GM21717 (cell line): ENCODE measurements around the gene TRIO.
"Not testable (repeated sequence)": the region's sequence is repeated elsewhere in the genome, so short reads cannot be mapped to it uniquely, and the experiment has no call there.

ENCODE experiments used
- ATAC-seq: cut with Tn5 transposase; IDR thresholded peaks from one replicate; pipeline ENCODE4 v1.9.1; 2021; ENCODE audit warnings: mild to moderate bottlenecking, moderate library complexity; ENCODE audit not compliant: unreplicated experiment

TRIO gene

GRCh38 chr5:14420101-14420811, 277.1 kb downstream of the TRIO start:
- ATAC-seq, result no peak

DNA sequence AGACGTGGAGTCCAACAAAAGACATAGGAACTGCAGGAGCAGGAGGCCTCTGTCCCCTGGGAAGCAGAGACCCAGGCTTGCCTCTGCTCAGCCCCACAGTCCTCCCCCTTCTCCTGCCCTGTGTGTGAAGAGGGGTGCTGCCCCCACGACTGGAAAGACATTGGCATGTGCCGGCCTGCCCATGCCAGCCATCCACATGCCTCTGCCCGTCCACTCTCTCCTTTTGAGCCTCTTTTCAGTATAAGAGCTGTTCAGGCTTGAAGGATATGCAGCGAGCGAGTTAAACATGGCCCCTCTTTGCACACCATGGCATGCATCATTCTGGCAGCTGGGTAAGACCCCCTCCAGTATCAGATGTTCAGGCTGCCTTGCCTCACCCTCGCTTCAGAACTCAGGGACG, 278.7 kb downstream of the TRIO start:
- ATAC-seq, result no peak

DNA sequence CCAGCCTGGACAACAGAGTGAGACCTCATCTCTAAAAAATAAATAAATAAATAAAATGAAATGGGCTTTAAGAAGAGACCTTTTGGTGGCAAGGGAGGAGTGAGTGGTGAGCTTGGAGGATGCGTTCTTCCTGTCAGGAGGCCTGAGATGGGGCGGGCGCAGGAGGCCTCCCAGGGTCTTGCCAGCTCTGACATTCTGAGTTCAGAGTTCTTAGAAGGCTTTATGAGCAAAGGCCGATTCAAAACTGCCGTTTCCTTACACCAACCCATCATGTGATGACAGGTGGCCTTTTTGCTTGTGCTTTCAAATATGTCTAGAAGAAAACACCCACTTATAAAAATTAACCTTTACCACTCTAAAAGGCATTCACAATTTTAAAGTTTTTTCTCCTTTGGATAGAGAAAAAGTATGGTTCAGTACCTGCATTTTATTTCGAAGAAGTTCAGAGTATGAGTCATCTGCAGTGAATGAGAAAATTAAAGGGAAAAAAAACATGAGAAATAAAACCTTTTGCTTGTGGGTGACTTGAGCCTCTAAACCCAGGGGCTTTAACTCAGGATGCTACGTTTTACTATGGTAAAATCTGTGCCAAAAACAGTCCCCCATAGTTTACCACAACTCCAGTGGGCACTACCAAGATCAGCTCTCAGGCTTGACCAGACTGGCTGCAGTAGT, 281.0 kb downstream of the TRIO start:
- no peak for ATAC-seq

GRCh38 chr5:14425559-14425958, 282.4 kb downstream of the TRIO start:
- no peak for ATAC-seq

DNA sequence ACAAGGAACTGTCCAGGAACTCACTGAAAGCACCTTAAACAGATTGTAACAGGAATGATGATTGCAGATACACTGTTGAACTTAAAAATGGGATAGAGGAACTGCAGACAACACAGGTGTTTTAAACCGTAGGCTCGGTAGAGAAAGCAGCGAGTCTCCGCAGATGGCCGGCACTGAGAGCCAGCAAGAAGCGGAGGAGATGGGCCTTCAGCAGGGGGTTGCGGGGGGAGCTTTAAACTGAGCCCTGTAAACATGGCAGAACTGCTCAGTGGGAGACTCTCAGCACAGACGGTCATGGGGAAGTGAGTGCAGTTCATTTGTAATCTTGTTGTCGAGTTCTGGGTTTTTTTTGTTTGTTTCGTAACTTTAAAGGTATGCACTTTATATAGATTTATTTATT, 283.4 kb downstream of the TRIO start:
- no peak for ATAC-seq

DNA sequence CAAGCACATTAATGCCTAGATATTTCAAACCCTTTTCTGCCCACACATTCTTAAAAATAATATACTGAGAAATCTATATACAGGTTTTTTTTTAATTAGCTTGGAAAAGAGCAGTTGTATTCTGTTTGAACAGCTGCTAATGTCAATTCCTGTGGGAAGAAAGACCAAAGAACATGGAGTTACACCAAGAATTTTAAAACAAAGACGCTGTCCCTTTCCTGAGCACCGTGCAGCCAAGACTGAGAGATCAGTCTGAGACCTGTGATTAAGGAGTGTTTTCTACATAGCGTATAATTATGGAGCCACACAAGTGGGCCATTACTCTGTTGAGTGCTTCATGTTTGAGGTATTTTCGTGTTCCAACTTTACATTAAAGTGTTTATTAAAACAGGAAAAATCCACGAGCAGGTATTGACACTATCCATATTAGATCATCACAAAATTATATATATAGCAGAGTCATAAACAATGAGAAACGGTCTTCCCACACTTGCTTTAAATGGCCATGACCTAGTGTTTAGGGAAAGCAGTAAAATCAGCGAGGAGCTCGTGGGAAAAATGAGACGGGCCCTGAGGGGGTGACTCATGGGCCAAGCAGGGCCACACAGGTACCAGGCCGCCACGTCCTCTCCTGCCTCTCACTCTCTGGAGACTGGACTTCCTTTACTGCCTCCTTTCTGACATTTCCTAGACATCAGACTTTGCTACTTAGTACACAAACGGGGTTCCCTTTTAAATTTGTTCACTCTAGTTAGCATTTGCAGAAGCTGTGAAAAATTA, 285.4 kb downstream of the TRIO start:
- ATAC-seq, result no peak

DNA sequence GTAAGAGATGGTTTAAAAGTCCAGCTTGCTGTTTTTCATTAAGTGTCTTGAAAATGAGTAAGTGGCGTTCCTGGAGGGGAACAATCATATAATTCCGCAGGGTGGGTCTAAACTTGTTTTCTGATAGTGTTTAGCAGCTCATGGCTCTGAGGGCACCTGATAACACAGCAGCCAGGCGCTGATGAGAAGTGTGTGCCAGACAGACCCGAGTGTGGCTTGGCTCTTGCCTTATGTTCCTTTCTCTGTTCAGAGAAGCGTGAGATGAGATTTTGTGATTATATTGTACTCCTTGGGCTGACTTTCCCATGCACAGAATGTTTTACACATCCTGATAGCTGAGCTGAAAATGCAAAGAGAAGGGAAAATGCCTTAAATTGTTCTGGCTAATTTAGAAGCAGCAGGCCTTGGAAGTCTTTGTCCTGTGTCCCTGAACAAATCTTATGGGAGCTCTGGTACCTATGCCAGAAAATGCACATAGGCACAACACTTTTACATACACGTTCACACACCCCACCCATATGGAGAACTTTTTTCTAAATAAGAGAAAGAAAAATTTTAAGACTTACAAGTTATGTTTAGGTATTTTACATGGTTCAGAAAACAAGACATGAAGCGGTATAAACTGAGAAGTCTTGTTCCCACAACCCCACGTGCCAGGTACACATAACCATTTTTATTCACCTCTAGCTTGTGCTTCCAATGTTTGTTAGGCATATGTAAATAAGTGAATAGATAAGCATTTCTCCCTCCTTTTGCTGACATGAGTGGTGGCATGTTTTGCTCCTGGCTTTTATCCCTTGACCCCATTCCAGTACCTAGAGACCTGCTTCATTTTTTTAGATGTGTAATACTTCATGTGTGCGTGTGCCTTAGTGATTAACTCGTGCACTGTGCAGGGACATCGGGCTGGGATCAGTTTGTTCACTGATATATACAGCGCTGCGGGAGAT, 286.2 kb downstream of the TRIO start:
- ATAC-seq, result no peak

DNA sequence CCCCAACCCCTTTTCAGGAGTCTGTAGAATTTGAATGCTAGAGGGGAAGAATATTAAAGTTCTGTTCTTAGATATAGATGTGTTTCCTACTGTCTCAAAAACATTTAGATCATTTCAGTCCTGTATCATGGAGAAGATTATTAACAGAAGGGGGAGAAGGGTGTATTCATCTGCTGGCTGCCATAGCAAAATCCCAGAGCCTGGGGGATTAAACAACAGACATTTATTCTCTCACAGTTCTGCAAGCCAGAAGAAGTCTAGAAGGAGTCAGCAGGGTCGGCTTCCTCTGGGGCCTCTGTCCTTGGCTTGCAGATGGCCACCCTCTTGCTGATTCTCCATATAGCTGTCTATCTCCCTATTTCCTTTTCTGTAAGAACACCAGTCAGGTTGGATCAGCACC, 288.4 kb downstream of the TRIO start:
- no peak for ATAC-seq

DNA sequence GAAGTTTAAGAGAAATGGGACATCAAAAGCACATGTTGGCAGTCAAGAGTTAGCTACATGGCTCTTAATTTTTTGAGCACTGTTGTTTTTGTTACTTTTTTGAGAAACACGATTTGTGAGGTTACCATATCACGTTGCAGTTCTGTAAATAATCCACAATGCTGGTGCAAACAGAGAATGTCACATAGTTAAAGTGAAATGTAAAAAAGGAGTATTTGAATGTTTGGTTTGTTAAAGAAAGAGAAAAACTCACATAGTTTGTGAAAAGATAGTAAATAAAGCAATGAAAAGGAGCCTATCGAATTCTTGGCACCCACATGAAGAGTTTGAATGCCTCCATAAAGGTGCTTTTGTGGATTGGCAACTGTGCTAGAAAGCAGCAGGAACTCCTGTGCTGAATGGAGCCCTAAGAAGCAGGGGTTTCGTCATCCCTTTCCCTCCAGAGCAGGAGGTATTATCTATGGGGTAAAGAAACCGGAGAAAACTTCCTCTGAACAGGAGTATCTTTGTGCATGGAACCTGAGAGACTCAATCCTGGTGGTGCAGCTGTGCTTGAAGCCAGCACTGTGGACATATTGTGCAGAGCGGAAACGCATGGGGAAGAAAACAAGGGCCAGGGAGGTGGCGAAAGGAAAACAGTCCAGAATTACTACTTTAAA, 289.9 kb downstream of the TRIO start:
- ATAC-seq, result no peak

GRCh38 chr5:14435481-14435880, 292.3 kb downstream of the TRIO start:
- no peak for ATAC-seq

DNA sequence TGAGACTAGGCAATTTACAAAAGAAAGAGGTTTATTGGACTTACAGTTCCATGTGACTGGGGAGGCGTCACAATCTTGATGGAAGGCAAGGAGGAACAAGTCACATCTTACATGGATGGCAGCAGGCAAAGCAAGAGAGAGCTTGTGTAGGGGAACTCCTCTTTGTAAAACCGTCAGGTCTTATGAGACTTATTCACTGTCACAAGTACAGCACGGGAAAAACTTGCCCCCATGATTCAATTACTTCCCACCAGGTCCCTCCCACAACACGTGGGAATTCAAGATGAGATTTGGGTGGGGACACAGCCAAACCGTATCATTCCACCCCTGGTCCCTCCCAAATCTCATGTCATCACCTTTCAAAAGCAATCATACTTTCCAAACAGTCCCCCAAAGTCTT, 293.0 kb downstream of the TRIO start:
- ATAC-seq, result not testable (repeated sequence)

DNA sequence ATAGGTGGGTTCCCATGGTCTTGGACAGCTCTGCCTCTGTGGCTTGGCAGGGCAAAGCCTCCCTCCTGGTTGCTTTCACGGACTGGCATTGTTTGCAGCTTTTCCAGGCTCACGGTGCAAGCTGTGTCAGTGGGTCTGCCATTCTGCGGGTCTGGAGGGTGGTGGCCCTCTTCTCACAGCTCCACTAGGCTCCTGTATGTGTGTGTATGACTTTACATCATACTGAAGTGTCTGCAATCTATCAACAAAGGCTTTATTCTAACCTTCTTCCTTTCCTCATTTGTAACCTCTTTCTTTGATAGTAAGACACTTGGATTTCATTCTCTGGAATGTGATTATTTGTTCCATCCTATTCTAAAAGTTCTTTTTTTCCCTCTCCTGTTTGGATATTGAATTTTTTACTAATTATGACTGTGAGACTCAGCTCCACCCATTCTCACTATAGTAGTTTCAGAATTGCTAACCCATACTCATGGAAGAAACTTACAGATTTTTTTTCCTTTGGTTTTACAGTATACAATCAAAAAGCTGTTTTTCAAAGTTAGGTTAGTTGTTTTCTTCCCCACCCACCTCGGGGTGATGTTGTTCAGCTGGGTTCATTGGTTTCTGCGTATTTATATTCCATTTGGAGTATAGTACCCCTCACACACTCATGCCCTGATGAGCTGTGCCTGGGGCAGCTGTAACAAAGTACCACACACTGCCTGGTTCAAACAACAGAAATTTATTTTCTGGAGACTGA, 293.8 kb downstream of the TRIO start:
- ATAC-seq, result no peak

DNA sequence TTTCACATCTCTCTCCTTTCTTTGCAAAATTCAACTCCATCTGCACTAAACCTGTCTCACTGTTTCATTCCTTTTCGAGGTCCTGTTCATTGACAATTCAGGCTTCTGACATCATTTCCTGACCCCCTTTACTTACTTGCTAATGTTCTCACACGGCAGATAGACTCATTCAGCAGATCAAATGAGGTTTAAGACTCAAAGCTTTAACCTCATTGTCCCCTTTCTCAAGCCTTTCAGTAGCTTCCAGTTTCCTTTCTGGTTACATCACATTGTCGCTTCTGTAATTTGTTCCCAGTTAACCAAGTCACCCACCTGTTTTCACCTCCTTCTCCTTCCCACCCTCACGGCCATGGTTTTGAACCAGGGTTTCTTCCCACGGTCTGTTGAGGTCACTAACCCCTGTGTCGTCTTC, 295.1 kb downstream of the TRIO start:
- ATAC-seq, result no peak

DNA sequence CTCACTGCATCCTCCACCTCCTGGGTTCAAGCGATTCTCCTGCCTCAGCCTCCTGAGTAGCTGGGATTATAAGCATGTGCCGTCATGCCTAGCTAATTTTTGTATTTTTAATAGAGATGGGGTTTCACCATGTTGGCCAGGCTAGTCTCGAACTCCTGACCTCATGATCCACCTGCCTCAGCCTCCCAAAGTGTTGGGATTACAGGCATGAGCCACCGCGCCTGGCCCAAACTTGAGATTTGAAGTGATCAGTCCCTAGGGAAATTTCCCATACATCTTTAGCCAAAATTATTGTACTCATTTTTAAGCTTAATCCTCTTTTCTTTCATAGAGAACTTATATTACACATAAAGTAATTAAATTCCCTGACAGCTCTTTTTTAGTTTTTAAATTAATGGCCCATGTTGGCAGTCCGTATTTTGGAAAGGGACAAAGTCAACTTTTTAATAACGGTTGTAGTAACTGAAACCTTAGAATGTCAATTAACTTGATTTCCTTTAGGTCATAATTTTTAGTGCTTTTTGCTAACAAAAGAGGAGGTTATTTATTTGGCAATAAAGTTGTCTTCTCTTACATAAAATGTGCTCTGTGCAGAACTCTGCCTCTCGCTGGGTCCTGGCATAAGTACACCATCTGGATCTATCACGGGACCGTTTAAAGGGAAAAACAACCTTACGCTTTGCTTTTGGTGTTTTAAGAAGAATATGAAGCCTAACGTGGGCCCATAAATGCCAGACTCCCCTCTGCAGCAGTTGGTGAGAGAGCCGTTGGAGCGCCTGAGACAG, 296.1 kb downstream of the TRIO start:
- ATAC-seq, result no peak

- no peak for ATAC-seq
These were observed 297.1 kb downstream of the TRIO start for GRCh38 chr5:14440223-14440581.

GRCh38 chr5:14440582-14441431, 297.7 kb downstream of the TRIO start:
- no peak for ATAC-seq

DNA sequence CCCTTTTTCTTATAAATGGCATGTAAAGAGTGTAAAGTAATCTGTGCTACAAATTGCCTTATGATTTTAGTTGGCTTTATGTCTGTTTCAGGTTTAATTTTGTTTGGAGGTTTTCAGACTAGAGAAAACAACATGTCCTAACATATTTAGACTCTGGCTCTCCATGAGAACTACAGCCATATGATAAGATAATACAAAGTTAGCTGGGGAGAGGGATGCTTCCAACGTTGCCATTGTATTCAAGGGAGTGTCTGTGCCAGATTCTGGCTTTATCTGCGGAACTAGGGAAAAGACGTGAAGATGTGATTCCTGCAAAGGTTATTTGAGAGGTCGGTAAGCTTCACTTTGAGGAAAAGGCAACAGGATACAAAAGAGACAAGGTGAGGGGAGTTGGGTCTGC, 298.5 kb downstream of the TRIO start:
- no peak for ATAC-seq

DNA sequence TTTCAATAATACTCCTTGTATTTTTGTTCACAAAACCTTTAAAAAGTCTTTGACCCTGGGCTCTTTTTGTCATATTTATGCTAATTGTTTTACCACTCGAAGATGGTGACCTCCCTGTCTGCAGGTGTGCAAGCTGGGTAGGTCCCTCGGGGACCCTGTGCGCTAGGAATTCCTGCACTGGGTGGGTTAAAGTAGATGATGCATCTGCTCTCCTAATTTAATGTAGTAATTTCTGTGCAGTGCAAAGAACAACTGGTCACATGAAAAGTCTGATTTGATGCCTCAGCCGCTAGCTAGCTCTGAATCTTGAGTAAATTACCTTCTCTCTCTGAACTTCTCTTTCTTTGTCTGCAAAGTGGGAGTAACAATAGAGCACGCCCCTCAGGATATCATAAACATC, 299.4 kb downstream of the TRIO start:
- no peak for ATAC-seq
